ENCODE results near the gene HYAL2.

The HYAL2 gene

DNA sequence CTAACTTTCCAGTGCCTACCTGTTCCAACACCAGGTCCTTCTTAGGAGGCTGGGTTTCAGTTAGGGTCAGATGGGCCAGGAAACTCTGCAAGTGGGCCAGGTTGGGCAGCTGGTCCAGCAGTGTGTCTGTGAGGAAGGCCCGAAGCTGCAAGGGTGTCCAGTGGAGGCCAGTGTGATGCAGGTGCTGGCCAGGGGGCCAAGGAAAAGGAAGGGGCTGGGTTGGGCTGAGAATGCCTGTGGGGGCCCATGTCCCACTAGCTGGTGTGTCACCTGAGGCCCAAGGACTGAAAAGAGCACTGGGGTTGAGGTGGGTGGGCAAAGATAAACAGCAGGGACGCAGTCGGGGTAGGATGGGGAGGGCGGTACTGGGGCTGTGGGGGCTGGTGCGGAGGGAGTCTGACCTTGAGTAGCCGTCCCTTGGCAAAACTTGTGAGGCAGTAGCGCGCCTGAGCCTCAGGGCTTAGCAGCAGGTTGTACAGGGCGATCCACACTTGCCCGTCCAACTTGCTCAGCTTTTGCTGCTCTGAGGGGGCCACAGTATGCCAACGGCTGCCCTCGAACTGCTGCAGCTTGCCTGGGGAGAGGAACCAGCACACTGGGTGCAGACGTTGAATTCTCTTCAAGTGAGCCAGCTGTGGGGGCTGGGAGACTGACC, 19.6 kb upstream of the HYAL2 start:
- H3K27me3 ChIP-seq: no peaks in the 10 kb centered on the region
- intact Hi-C loops (cut with DNase I; ENCODE audit: low total_unique reads): loop anchor here (10.0 kb wide), 1 partner anchor 1633 kb away; the partner anchor contains the start of genes ABHD14A and ABHD14B
- H3K4me3 ChIP-seq: no peak overlapping the region
- peaks cover 0 to 54% (median 40%) of the 10 kb centered on the region in 4 donors for H3K4me1 ChIP-seq
- TF ChIP-seq, protein P1, sequence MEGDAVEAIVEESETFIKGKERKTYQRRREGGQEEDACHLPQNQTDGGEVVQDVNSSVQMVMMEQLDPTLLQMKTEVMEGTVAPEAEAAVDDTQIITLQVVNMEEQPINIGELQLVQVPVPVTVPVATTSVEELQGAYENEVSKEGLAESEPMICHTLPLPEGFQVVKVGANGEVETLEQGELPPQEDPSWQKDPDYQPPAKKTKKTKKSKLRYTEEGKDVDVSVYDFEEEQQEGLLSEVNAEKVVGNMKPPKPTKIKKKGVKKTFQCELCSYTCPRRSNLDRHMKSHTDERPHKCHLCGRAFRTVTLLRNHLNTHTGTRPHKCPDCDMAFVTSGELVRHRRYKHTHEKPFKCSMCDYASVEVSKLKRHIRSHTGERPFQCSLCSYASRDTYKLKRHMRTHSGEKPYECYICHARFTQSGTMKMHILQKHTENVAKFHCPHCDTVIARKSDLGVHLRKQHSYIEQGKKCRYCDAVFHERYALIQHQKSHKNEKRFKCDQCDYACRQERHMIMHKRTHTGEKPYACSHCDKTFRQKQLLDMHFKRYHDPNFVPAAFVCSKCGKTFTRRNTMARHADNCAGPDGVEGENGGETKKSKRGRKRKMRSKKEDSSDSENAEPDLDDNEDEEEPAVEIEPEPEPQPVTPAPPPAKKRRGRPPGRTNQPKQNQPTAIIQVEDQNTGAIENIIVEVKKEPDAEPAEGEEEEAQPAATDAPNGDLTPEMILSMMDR (IDR thresholded peaks at IDR 0.05): no peak
- no peak for DNase-seq
- no peaks in the 10 kb centered on the region for H3K9me3 ChIP-seq
- no peak overlapping the region for H3K27ac ChIP-seq
- H3K36me3 ChIP-seq: no peaks in the 10 kb centered on the region

DNA sequence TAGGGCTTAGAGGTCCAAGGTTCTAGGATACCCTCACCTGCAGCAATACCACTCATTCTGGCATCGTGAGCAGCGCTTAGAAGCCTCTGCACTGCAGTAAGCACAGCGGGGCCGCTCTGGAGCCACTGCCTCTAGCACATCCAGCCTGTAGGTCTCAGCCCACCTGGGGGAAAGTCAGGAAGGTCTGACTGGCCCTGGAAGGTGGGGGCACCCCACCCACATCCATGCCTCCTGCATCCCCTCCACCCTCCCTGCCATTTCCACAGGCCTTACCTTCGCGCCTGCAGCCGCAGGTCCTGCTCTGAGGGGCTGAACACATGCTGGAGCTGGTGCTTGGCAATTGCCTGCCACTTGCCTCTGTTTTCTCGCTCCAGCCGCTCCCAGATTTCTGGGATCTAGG, 19.0 kb upstream of the HYAL2 start:
- H3K27ac ChIP-seq: peak overlapping the region in 1 of 2 donors; percentile 99
- intact Hi-C loops (cut with DNase I; ENCODE audit: low total_unique reads): loop anchor here (10.0 kb wide), 1 partner anchor 1633 kb away; the partner anchor contains the start of genes ABHD14A and ABHD14B
- no peaks in the 10 kb centered on the region for H3K36me3 ChIP-seq
- peak overlapping the region; percentile 55 to 62 for H3K4me3 ChIP-seq
- H3K4me1 ChIP-seq: peaks cover 0 to 54% (median 40%) of the 10 kb centered on the region in 4 donors
- H3K27me3 ChIP-seq: no peaks in the 10 kb centered on the region
- no peak for DNase-seq
- TF ChIP-seq, protein P1 (IDR thresholded peaks at IDR 0.05): no peak
- H3K9me3 ChIP-seq: no peaks in the 10 kb centered on the region

DNA sequence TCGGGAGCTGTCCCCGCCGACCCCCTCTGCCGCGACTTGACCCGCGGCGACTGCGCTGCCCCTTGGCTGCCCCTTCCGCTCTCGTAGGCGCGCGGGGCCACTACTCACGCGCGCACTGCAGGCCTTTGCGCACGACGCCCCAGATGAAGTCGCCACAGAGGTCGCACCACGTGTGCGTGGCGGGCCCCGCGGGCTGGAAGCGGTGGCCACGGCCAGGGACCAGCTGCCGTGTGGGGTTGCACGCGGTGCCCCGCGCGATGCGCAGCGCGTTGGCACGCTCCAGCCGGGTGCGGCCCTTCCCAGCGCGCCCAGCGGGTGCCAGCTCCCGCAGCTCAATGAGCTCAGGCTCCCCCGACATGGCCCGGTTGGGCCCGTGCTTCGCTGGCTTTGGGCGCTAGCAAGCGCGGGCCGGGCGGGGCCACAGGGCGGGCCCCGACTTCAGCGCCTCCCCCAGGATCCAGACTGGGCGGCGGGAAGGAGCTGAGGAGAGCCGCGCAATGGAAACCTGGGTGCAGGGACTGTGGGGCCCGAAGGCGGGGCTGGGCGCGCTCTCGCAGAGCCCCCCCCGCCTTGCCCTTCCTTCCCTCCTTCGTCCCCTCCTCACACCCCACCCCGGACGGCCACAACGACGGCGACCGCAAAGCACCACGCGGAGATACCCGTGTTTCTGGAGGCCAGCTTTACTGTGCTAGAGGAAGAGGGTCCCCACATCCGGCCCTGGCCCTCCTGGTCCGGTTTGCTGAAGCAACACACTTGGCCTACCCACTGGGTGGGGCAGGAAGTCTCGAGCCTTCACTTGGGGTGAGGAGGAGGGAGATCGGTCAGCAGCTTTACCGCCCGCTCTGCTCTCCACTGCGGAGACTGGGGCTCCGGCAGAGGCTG, 18.1 kb upstream of the HYAL2 start, which contains the start of gene RASSF1:
Gene RASSF1, minus strand, starts transcription at position 389 of the 882 bp plus-strand sequence. Its CDS starts 31 bp downstream, at position 358.
- Histone ChIP-seq H3K4me1 (peaks cover 0 to 59% (median 44%) of the 10 kb centered on the region in 4 donors), H3K4me3 (peak within 1 kb of the TSS; percentile 55 to 62), H3K27me3 (no peaks in the 10 kb centered on the region), H3K9me3 (no peaks in the 10 kb centered on the region), H3K36me3 (no peaks in the 10 kb centered on the region), H3K27ac (peak within 1 kb of the TSS; percentile 98 to 99)
- intact Hi-C loops (cut with DNase I; ENCODE audit: low total_unique reads): loop anchor here (10.0 kb wide), 1 partner anchor 1634 kb away; the partner anchor contains the start of genes ABHD14A and ABHD14B
- DNase-seq: peak; percentile 82 to 92
- TF ChIP-seq, protein P1 (IDR thresholded peaks at IDR 0.05): no peak

DNA sequence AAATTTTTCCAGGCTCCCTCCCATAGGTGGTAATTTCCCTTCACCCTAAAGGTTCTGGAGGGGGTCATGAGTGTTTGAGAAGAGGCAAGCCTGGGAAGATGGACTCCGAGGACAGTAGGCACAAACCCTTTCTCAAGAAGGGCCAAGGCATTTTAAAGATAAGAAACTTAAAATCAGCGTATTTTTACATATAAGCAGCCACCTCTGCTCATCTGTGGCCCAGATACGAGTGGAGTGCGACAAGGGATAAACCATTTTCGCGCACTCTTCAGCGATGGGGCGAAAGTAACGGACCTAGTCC, 17.6 kb upstream of the HYAL2 start:
- no peak for DNase-seq
- intact Hi-C loops (cut with DNase I; ENCODE audit: low total_unique reads): loop anchor here (10.0 kb wide), 1 partner anchor 1635 kb away; the partner anchor contains the start of genes ABHD14A and ABHD14B
- no peaks in the 10 kb centered on the region for H3K9me3 ChIP-seq
- peaks cover 0 to 59% (median 43%) of the 10 kb centered on the region in 4 donors for H3K4me1 ChIP-seq
- no peaks in the 10 kb centered on the region for H3K27me3 ChIP-seq
- peak overlapping the region; percentile 55 to 62 for H3K4me3 ChIP-seq
- H3K27ac ChIP-seq: peak overlapping the region; percentile 98 to 99
- TF ChIP-seq, protein P1 (IDR thresholded peaks at IDR 0.05): no peak
- H3K36me3 ChIP-seq: no peaks in the 10 kb centered on the region

DNA sequence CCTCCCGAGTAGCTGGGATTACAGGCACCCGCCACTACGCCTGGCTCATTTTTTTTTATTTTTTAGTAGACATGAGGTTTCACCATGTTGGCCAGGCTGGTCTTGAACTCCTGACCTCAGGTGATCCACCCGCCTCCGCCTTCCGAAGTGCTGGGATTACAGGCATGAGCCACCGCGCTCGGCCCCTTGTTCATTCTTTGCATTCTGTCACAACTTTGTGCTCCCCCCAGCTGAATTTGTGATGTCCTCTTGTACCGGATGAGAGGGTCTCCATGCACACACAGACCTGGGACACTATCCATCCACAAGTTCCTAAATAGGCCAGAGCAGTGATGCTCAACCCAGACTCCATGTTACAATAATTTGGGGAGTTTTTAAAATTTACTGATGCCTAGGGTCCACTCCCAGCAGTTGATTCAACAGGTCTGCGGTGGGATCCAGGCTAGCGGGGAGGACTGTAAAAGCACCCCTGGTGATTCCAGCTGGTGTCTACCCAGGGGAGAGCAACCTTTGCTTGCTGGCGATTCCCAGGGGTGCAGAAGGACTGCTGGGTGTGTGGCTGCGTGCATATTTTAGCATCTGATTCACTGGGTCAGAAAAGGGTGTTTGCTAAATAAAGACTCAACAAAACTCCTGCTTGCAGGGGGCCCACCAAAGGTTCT, 17.1 kb upstream of the HYAL2 start:
- Histone ChIP-seq H3K36me3 (no peaks in the 10 kb centered on the region), H3K27me3 (no peaks in the 10 kb centered on the region), H3K9me3 (no peaks in the 10 kb centered on the region), H3K4me3 (peak overlapping the region; percentile 55 to 62), H3K27ac (peak overlapping the region; percentile 98 to 99), H3K4me1 (peaks cover 0 to 60% (median 46%) of the 10 kb centered on the region in 4 donors)
- no peak for DNase-seq
- intact Hi-C loops (cut with DNase I; ENCODE audit: low total_unique reads): loop anchor here (10.0 kb wide), 1 partner anchor 1635 kb away; the partner anchor contains the start of genes ABHD14A and ABHD14B
- TF ChIP-seq, protein P1 (IDR thresholded peaks at IDR 0.05): no peak

Measured in tibial artery (tissue), 4 donors.